ENCODE results near the gene SMCHD1. TPM values are rescaled to one million over a fixed set of nuclear protein-coding genes. Genes with fewer than 3 reads are reported as not detected.

The SMCHD1 gene
- total RNA-seq, 1 donor from 2014 or later, result 29.7 TPM

DNA sequence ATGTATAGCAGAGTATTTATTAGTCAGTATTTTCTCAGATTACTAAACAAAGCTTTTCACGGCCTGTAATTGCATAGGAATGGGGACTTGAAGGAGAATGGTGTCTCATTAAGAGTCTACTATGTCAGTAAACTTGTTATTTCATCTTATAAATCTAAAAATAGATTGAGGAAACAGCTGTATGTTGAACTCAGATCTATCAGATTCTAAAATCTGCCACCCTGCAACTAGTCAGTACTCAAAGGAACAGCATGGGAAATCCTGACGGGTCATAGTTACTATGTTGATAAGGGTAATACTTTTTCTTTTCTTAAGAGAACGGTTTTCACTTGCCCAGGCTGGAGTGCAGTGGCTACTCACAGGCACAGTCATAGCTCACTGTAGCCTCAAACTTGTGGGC lies 121.1 kb downstream of the SMCHD1 start:
- Histone ChIP-seq H4K20me1 (ENCODE audit: insufficient read depth, low read length) (no peaks in the 10 kb centered on the region), H3K9ac (ENCODE audit: low read length) (no peak overlapping the region), H3K27me3 (ENCODE audit: insufficient read depth, low read length) (no peaks in the 10 kb centered on the region), H3K9me3 (ENCODE audit: insufficient read depth, low read depth, low read length) (no peaks in the 10 kb centered on the region), H3K27ac (ENCODE audit: low read depth, low read length) (no peak overlapping the region), H3K4me3 (ENCODE audit: insufficient read depth, low read depth, low read length) (no peak overlapping the region), H3K4me1 (ENCODE audit: insufficient read depth, low read length) (no peaks in the 10 kb centered on the region), H3K36me3 (ENCODE audit: insufficient read depth, low read length) (peaks cover 40% of the 10 kb centered on the region), H3K4me2 (ENCODE audit: low read length) (no peak overlapping the region), H2AFZ (ENCODE audit: low read depth, low read length) (no peak overlapping the region), H3K79me2 (ENCODE audit: insufficient read depth, low read length) (no peaks in the 10 kb centered on the region)
- H3K27ac Mint-ChIP-seq (ENCODE audit: unreplicated experiment), result no peak overlapping the region
- DNase-seq (ENCODE audit: low read depth) (no peak), FAIRE-seq (no peak)
- H3K4me3 Mint-ChIP-seq (ENCODE audit: unreplicated experiment), result no peak overlapping the region
- no peaks in the 10 kb centered on the region for H3K27me3 Mint-ChIP-seq (ENCODE audit: low read depth, unreplicated experiment)
- H3K9me3 Mint-ChIP-seq (ENCODE audit: unreplicated experiment), result no peaks in the 10 kb centered on the region
- H3K4me1 Mint-ChIP-seq (ENCODE audit: low read depth, unreplicated experiment), result no peaks in the 10 kb centered on the region
- TF ChIP-seq, protein P1, sequence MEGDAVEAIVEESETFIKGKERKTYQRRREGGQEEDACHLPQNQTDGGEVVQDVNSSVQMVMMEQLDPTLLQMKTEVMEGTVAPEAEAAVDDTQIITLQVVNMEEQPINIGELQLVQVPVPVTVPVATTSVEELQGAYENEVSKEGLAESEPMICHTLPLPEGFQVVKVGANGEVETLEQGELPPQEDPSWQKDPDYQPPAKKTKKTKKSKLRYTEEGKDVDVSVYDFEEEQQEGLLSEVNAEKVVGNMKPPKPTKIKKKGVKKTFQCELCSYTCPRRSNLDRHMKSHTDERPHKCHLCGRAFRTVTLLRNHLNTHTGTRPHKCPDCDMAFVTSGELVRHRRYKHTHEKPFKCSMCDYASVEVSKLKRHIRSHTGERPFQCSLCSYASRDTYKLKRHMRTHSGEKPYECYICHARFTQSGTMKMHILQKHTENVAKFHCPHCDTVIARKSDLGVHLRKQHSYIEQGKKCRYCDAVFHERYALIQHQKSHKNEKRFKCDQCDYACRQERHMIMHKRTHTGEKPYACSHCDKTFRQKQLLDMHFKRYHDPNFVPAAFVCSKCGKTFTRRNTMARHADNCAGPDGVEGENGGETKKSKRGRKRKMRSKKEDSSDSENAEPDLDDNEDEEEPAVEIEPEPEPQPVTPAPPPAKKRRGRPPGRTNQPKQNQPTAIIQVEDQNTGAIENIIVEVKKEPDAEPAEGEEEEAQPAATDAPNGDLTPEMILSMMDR (IDR thresholded peaks at IDR 0.05; ENCODE audit: insufficient read depth, low read depth, low read length), result no peak
- TF ChIP-seq EZH2 (IDR thresholded peaks at IDR 0.05; ENCODE audit: insufficient read depth, low read length), result no peak
- peaks cover 4% of the 10 kb centered on the region for H3K36me3 Mint-ChIP-seq (ENCODE audit: low read depth, unreplicated experiment)

DNA sequence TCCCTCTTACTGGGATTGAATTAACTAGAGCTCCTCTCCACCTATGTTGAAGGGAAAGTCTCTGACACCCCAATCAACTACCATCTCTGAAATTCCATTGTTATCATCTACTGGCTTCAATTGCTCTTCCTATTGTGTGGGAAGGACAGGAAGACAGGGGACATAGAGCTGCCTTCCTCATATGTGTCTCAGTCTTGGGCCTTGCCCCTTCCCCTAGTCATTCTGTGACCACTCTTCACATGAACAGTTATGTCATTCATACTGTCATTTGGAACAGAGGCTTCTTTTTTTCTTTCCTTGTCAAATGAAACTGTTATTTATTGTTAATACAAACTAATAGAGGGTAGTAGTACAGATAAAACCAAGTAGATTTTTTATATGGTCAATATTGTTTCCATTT lies 121.7 kb downstream of the SMCHD1 start:
- Mint-ChIP-seq H3K27me3 (ENCODE audit: low read depth, unreplicated experiment) (no peaks in the 10 kb centered on the region), H3K9me3 (ENCODE audit: unreplicated experiment) (no peaks in the 10 kb centered on the region), H3K36me3 (ENCODE audit: low read depth, unreplicated experiment) (peaks cover 4% of the 10 kb centered on the region), H3K27ac (ENCODE audit: unreplicated experiment) (no peak overlapping the region), H3K4me3 (ENCODE audit: unreplicated experiment) (no peak overlapping the region), H3K4me1 (ENCODE audit: low read depth, unreplicated experiment) (no peaks in the 10 kb centered on the region)
- H3K79me2 ChIP-seq (ENCODE audit: insufficient read depth, low read length), result no peaks in the 10 kb centered on the region
- H3K36me3 ChIP-seq (ENCODE audit: insufficient read depth, low read length), result peaks cover 36% of the 10 kb centered on the region
- H3K4me3 ChIP-seq (ENCODE audit: insufficient read depth, low read depth, low read length), result no peak overlapping the region
- H3K4me2 ChIP-seq (ENCODE audit: low read length), result no peak overlapping the region
- no peaks in the 10 kb centered on the region for H3K27me3 ChIP-seq (ENCODE audit: insufficient read depth, low read length)
- H3K27ac ChIP-seq (ENCODE audit: low read depth, low read length), result no peak overlapping the region
- TF ChIP-seq EZH2 (IDR thresholded peaks at IDR 0.05; ENCODE audit: insufficient read depth, low read length), result no peak
- TF ChIP-seq, protein P1 (IDR thresholded peaks at IDR 0.05; ENCODE audit: insufficient read depth, low read depth, low read length), result no peak
- H3K4me1 ChIP-seq (ENCODE audit: insufficient read depth, low read length), result no peaks in the 10 kb centered on the region
- H3K9ac ChIP-seq (ENCODE audit: low read length), result no peak overlapping the region
- DNase-seq (ENCODE audit: low read depth) (no peak), FAIRE-seq (no peak)
- H2AFZ ChIP-seq (ENCODE audit: low read depth, low read length), result no peak overlapping the region
- no peaks in the 10 kb centered on the region for H4K20me1 ChIP-seq (ENCODE audit: insufficient read depth, low read length)
- no peaks in the 10 kb centered on the region for H3K9me3 ChIP-seq (ENCODE audit: insufficient read depth, low read depth, low read length)

DNA sequence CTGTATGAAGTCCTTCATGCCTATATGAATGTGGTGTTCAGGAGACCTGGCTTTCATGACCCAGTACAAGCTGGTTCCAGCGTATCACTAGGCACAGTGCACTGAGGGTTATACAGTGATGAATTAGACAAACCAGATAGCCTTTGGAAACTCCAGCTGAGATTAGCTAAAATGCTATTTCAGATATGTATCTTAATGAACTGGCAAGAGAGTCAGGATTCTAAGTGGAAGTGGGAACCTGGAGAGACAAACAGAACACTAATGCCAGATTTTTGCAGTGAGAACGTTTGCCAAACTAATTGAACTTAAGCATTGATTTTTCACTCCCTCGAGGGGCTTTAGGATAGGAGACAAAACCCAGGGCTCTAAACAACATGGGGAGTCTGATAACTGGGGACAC lies 125.2 kb downstream of the SMCHD1 start:
- TF ChIP-seq, protein P1 (IDR thresholded peaks at IDR 0.05; ENCODE audit: insufficient read depth, low read depth, low read length), result no peak
- no peak for TF ChIP-seq EZH2 (IDR thresholded peaks at IDR 0.05; ENCODE audit: insufficient read depth, low read length)
- DNase-seq (ENCODE audit: low read depth) (no peak), FAIRE-seq (no peak)
- H3K4me3 ChIP-seq (ENCODE audit: insufficient read depth, low read depth, low read length), result no peak overlapping the region
- H3K4me1 ChIP-seq (ENCODE audit: insufficient read depth, low read length), result no peaks in the 10 kb centered on the region
- H4K20me1 ChIP-seq (ENCODE audit: insufficient read depth, low read length), result no peaks in the 10 kb centered on the region
- H3K9me3 Mint-ChIP-seq (ENCODE audit: unreplicated experiment), result no peaks in the 10 kb centered on the region
- no peaks in the 10 kb centered on the region for H3K27me3 Mint-ChIP-seq (ENCODE audit: low read depth, unreplicated experiment)
- peaks cover 26% of the 10 kb centered on the region for H3K36me3 ChIP-seq (ENCODE audit: insufficient read depth, low read length)
- H2AFZ ChIP-seq (ENCODE audit: low read depth, low read length), result no peak overlapping the region
- no peak overlapping the region for H3K4me3 Mint-ChIP-seq (ENCODE audit: unreplicated experiment)
- H3K79me2 ChIP-seq (ENCODE audit: insufficient read depth, low read length), result no peaks in the 10 kb centered on the region
- no peak overlapping the region for H3K4me2 ChIP-seq (ENCODE audit: low read length)
- H3K4me1 Mint-ChIP-seq (ENCODE audit: low read depth, unreplicated experiment), result no peaks in the 10 kb centered on the region
- peaks cover 9% of the 10 kb centered on the region for H3K36me3 Mint-ChIP-seq (ENCODE audit: low read depth, unreplicated experiment)
- H3K27me3 ChIP-seq (ENCODE audit: insufficient read depth, low read length), result no peaks in the 10 kb centered on the region
- no peaks in the 10 kb centered on the region for H3K9me3 ChIP-seq (ENCODE audit: insufficient read depth, low read depth, low read length)
- H3K27ac ChIP-seq (ENCODE audit: low read depth, low read length), result no peak overlapping the region
- H3K27ac Mint-ChIP-seq (ENCODE audit: unreplicated experiment), result no peak overlapping the region
- no peak overlapping the region for H3K9ac ChIP-seq (ENCODE audit: low read length)
